ENCODE results near the gene KLHL35.

DNA sequence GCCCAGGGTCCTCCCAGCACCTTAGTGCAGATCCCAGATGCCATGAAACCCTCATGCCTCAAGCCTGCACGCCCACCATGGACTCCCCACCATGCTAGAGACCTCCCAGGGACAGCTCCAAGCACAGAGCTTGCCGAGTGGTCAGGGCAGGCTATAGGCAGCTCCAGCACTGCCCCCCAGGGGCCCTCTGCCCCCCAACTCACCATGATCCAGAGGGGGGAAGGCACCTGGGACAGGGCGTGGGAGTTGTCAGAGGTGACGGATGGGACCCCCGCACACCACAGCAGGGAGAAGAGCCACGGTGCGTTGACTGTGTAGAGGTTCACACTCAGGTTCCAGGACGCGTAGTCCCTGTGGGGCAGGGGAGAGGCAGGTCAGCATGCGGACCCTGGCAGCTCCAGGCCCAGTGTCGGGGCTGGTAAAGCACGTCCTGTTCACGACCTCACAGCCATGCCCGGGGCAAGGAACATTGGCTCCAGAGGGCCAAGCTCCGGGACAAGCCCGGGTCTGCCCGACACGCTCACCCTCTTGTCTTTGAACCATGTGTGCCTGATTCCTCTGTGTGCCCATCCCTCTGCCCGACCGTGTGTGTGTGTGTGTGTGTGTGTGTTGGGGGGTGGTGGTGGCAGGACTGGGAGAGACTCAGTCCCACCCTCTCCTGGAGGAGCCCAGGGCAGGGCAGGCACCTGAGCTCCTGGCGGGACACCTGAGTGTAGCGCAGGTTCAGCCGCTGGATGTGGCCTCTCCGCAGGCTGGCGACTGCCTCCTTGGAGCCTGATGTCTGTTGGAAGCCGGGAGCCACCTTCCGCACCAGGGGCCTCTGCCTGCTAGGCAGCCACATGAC is 8.2 kb upstream of the KLHL35 start:
- TF ChIP-seq, protein P1, sequence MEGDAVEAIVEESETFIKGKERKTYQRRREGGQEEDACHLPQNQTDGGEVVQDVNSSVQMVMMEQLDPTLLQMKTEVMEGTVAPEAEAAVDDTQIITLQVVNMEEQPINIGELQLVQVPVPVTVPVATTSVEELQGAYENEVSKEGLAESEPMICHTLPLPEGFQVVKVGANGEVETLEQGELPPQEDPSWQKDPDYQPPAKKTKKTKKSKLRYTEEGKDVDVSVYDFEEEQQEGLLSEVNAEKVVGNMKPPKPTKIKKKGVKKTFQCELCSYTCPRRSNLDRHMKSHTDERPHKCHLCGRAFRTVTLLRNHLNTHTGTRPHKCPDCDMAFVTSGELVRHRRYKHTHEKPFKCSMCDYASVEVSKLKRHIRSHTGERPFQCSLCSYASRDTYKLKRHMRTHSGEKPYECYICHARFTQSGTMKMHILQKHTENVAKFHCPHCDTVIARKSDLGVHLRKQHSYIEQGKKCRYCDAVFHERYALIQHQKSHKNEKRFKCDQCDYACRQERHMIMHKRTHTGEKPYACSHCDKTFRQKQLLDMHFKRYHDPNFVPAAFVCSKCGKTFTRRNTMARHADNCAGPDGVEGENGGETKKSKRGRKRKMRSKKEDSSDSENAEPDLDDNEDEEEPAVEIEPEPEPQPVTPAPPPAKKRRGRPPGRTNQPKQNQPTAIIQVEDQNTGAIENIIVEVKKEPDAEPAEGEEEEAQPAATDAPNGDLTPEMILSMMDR (IDR thresholded peaks at IDR 0.05) = no peak
- TF ChIP-seq POLR2AphosphoS5 (IDR thresholded peaks at IDR 0.05; ENCODE audit: insufficient read depth in 1 of 2, low read depth in 1 of 2) (no peak), POLR2A (IDR thresholded peaks at IDR 0.05) (no peak)

All from vagina (tissue), 2 donors.